Medulla oblongata (tissue), 1 donor: ENCODE results near the gene ZNF35.
A peak's percentile ranks its signal among the peaks of the same experiment; 100 is the strongest.

Source experiments
- DNase-seq: peaks from one replicate; pipeline ENCODE4 v3.0.0-alpha.2; 2015; ENCODE audit errors: extremely low spot score

The ZNF35 gene

GRCh38 chr3:44685128-44685800, 36.7 kb downstream of the ZNF35 start:
- DNase-seq: peak; percentile 57

GRCh38 chr3:44687898-44688297, 39.4 kb downstream of the ZNF35 start:
- DNase-seq: no peak
